T follicular helper cell (primary cell): Measurements from ENCODE around the gene AGBL3.

Source experiments
- DNase-seq: peaks from one replicate; pipeline ENCODE4 v3.0.0-alpha.2; 2020; ENCODE audit warnings: low read depth

The AGBL3 gene

DNA sequence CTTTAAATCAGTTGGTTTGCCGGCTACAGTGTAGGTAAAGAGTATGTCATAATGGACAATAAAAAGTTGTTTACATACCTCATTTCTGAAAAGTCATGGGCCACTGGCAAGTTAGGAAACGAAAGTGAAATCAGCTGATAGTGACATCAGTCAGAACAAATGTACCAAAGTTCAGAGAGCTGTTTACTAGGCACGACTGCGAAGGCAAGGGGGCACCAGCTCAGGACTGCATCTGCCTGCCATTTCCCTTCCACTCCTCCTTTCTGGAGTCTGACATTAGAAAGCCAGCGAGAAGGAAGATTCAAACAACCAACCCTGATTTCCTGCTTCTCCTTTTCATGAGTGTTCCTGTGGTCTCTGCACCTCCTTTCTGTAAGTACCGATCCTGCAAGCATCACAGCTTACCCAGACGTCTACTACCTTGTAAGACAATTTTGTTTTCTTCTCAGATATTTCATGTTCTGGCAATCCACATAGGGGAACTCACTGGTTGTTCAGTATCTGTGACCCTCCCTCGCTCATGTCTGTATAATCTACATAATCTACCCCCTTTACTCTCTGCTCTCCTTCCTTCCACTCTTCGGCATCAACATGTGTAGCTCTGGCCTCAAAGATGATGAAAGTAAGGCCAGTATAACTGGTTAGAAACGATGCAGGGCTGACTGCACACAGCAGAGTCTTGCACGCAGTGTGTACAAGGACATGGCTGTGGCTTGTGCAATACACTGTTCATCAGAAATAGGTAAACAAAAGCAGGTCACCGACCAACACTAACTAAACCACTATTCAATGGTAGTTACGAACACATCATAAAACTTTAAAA is 161.8 kb downstream of the AGBL3 start, which contains the start of gene TMEM140:
TMEM140 (plus strand) TSS at position 174 of the 823 bp plus-strand sequence. CDS start 16,370 bp downstream, outside the sequence.
- peak; percentile 27 for DNase-seq

DNA sequence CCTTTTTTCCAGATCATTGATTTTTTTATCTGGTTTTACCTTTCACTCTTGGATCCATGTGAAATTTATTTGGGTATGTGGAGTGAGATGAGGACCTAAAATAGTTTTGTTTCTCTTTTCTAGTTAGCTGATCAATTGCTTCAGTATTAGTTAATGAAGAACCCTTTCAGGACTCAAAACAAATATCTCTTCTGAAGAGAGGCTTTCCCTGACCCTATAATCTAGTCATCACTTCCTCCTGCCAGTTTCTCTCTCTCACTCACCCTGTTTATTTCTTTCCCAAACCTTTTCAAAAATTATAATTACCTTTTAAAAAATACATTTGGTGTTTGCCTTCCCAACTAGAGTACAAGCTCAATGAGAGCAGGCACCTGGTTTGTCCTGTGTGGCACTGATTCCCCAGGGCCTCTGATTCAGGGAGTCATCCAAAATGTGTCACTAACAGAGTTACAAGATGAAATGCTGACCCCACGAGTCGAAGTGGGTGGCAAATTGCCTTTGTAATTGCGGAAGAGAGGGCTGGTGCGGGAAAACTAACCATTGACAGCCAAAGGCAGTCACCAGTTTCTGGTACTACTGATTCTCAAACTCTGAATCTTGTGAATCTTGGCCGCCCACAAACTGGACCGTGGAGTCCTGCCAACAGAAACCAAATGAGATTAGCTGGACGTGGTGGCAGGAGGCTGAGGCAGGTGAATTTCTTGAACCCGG is 163.9 kb downstream of the AGBL3 start:
- no peak for DNase-seq

DNA sequence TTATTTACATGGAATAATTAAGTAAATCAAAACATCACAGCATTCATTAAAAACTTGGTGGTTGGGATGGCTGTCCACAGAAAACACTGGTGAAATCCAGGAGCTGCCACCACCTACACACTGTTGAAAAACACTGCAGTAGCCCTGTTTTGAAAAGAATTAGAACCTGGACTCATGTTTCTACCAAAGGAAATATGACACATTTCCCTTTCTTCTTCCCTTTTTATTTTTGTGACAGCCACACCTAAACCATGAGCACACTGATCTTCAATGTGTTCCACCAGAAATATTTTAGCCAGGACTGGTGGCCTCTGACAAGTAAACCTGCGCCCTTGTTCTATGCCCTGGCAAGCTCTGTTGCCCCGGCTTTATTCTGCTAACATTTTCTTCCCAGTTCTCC is 164.8 kb downstream of the AGBL3 start:
- no peak for DNase-seq

DNA sequence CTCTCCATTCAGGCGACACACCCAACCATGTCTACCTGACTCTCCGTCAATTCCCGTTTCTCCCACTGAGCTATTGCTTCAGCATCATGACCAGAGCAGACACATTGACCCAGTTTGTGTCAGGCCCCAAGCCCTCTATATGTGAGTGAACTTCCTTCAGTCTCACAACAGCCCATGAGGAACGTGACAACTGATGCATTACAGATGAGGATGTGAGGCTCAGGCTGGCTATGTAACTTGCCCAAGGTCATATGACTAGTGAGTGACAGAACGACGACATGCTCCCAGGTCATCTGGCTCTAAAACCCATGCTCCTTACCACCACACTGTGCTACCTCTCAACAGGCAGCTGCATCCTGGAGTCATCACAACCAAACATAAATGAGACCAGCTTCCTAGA is 165.2 kb downstream of the AGBL3 start:
- no peak for DNase-seq

DNA sequence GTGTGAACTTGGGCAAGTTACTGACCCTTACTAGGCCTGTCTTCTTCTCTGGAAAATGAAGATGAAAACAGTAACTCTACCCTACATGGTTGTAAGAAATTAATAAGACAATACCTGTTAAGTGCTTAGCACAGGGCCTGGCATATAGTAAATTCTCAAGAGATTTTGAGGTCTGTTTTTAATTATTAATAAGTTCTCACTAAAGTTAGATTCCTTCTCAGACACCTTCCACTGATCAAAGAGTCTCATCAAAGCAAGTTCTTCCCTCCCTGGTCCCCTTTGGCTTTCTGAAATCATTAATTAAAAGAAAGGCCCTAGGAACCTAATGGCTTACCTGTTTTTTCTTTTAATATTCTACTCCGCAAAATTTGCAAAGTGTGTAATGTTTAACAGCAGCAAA is 166.1 kb downstream of the AGBL3 start:
- DNase-seq: no peak

DNA sequence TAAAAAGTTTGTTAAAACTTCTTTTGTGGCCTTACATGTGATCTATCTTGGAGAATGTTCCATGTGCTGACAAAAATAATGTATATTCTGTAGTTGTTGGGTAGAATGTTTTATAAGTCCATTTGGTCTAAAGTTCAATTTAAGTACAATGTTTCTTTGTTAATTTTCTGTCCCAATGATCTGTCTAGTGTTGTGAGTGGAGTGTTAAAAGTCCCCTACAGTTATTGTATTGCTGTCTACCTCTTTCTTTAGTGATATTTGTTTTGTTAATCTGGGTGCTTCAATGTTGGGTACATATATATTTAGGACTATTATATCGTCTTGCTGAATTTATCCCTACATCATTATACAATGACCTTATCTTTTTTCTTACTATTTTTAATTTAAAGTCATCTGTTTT is 168.4 kb downstream of the AGBL3 start:
- DNase-seq: no peak

DNA sequence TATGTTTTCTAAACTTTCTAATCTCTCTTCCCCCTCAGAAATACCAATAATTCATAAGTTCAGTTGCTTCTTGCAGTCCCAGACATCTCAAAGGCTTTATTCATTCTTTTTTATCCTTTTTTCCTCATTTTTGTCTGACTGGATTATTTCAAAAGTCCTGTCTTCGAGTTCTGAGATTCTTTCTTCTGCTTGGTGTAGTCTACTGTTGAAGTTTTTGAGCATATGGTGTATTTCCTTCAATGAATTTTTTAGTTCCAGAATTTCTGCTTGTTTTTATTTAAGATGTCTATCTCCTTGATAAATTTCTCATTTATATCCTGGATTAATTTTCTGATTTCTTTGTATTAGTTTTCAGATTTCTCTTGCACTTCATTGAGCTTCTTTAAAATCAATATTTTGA is 170.0 kb downstream of the AGBL3 start:
- DNase-seq: no peak

DNA sequence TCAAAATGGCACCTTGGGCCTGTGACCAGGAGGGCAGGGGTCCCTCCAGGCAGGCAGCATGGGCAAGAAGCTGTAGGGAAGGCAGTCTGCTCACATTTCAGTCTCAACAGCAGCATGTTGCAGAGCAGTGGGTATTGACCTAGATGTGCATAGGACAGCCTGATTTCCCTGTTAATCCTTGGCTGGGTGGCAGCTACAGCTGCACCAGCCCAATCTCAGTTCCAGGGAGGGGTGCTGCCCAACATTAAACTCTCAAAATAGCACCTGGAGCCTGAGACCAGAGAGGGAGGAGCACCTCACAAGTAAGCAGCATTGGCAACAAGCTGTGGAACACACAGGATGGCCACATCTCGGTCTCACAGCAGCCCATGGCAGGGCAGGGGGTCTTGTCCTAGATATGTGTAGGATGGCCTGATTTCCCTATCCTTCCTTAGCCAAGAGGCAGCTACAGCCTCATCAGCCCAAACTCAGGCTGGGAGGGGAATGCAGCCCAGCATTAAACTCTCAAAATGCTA is 171.9 kb downstream of the AGBL3 start:
- no peak for DNase-seq

DNA sequence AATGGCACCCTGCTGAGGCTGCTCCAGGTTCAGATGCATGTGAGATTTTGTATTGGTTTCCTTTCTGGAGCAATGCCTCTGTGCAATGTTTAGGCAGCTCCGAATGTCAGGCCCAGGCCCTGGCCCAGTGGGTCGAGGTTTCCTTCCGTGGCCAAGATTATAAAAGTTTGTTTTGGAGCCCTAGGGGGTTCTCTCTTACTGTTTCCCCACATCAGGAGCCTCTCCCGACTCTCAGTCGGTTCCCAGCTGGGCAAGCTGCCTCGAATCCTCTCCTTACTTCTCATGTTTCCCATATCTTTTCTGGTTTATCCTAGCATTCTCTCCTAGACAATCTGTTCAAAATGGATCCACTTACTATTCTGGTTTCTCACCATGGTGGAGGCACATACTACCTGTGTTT is 172.6 kb downstream of the AGBL3 start:
- DNase-seq: no peak

DNA sequence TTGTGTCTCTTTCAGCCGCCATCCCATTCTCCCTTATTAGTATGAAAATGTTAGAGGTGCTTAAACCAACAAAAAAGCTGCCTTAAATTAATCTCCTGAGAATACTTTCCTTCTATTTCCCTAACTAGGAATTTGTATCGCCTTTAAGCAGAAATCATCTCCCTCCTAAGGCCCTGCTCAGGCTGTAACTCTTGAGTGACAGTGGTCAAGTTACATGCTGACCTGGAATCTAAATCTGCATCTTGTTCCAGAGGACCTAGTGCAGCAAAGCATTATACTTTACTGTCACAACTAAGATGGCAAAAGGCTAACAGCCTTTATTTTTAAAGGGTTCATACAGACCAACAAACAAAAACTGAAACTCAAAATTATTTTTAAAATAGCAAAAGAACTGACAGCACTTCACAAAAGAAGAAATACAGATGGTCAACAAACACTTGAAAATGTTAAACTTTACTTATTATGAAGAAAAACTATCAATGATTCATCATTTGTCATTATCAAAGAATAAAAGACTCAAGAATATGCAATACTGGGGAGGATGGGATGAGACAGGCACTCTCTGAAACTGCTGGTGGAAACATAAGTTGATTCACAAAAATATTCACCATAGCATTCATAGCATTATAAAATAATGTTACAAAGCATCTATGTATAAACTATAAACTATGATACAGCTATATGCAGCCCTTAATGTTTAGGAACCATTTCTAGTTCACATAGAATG is 173.2 kb downstream of the AGBL3 start:
- DNase-seq: no peak

DNA sequence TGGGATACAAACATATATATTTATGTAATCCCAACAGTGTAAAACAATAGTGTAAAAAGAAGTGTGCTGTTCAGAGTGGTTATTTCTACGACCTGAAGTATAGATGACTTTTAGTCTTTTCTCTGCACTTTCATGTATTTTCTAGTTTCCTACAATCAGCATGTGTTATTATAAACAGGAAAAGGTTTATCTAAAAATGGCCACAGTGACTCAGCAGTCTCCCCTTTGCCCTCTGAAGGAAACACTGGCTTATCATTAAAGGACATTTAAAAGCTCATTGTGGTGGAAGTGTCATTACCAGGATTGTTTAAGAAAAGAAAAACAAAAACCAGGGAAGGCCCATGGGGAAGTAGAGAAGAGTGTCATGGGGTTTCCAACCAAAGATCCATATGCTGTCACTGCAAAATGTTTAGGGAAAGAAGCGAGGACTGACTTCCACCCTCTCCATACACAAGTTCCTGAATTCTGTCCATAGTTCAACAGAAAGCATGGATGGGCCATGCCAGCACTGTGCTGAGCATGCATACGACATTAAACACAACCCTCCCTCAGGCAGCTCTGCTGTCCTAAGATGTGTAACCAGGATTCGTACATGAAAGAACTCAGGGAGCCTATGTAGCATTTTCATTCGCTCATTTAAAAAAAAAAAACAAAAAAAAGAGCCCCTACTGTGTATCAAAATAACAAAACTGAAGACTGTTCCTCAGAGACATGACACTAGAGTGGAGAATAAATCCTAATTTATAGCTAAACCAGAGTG is 174.0 kb downstream of the AGBL3 start:
- no peak for DNase-seq

DNA sequence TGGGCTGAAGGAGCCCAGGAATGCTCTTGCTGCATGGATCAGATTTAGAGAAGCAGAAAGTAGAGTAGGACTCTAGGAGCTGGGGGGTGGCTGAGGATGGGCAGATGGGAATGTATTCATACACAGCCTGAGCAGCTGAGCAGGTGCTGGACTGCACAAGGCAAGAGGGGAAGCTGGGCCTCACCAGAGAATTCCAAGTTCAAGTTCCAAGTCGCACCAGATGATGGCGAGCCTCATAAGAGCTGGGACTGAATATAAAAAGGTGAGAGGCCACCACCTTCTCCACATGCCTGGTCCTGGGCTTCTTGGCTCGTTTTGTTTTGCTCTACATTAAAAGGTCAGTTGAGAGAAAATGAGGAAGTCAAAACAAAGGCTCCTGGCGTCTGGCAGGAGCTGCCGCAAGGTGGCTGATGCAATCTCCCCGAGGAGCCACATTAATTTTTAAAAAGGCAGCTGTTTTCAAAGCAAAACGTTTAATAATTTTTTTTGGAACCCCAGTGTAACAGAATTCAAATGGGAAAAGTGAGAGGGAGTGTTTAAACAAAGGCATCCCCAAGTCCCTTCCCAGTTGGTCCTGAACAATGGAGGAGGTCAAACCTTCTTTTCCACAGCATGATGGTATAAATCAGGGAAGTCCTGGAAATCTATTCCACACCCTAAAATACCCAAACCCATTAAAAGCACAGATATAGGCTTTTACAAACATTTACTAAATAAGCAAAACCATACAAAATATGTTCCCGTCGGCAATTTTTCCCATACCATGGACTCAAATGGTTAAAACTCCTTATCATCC is 174.7 kb downstream of the AGBL3 start:
- DNase-seq: no peak

DNA sequence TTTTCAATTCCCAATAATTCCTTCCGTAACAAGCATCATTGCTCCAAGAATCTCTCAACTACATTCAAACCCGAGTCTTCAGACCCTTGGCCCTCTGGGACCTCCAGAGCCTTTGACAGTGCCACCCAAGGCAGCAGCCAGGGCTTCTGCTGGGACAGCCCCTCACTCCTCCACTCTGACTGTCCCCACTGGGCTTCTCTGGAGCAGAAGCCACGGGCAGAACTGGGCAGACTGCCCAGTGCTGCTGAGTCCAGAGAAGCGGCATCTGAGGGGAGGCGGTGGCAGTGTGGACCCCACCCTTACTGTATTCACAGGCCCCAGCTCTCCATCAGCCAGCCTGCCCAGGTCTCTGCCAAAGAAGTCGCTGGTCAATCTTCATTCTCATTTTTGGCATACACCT is 175.4 kb downstream of the AGBL3 start:
- no peak for DNase-seq

DNA sequence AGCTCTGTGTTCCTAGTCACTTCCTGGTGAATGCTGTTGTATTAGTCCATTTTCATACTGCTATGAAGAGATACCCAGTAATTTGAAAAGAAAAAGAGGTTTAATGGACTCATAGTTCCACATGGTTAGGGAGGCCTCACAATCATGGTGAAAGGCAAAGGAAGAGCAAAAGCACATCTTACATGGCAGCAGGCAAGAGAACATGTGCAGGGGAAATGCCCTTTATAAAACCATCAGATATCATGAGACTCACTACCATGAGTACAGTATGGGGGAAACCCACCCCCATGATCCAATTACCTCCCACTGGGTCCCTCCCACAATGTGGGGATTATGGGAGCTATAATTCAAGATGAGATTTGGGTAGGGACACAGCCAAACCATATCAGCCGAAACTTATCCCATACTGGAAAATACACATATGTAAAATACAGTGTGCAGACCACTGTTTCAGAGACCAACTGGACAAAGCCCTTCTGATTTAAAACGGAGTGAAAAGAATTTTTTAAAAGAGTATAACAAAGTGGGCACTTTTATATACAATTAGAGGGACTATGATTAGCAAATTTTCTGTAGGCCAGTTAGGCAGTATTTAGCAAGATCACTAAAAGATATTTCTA is 176.2 kb downstream of the AGBL3 start:
- no peak for DNase-seq

DNA sequence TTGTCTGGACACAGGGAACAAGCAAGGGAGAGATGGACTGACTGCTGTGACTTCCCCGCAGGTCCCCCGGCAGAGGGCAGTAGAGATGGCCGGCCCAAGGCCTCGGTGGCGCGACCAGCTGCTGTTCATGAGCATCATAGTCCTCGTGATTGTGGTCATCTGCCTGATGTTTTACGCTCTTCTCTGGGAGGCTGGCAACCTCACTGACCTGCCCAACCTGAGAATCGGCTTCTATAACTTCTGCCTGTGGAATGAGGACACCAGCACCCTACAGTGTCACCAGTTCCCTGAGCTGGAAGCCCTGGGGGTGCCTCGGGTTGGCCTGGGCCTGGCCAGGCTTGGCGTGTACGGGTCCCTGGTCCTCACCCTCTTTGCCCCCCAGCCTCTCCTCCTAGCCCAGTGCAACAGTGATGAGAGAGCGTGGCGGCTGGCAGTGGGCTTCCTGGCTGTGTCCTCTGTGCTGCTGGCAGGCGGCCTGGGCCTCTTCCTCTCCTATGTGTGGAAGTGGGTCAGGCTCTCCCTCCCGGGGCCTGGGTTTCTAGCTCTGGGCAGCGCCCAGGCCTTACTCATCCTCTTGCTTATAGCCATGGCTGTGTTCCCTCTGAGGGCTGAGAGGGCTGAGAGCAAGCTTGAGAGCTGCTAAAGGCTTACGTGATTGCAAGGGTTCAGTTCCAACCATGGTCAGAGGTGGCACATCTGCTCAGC is 178.2 kb downstream of the AGBL3 start:
- DNase-seq: no peak

DNA sequence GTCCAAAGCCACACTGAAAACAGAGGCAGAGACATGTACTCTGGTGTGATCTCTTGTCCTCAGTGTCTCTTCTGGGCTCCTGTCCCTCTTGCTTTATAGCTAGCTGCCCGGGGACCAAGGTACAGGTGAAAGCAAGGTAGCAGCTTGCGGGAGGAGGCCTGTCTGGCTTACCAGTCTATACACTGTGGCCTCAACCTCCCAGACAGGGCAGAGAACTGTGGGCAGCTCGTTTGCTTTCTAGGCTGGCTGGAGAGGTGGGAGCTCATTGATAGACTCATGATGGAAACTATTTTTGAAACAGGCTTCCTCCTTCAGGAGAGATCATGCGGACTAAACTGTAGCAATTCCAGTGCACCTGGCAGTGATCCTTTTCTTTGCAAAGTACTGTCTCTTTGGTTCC is 179.6 kb downstream of the AGBL3 start:
- DNase-seq: no peak

DNA sequence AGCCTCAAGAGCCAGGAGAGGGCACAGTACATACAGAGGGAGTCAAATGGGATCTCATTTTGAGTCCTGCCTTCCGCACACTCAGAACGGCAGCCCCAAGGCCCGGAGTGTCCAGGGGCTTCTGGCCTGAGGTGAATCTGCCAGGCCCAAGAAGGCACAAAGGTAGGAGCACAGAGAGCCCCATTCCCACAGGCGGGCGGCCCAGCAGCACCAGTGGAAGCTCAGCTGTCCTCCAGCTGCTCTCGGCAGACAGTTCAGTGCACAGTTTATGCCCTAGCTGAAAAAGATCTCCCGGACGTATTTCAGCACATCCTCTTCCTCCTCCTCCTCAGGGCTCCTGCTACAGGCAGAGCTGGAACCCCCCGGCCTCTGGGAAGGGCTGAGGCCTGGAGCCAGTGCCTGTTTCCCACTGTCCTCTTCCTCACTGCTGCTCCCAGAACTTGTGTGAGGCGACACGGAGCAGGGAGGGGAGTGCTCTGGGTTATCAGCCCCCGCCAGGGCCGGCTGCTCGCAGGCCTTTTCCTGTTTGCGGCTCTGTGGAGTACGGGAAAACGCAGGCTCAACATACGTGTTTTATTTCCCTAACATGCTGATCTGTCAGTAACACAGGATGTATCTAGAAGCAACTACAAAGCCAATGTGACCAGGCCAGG is 180.2 kb downstream of the AGBL3 start:
- DNase-seq: no peak

DNA sequence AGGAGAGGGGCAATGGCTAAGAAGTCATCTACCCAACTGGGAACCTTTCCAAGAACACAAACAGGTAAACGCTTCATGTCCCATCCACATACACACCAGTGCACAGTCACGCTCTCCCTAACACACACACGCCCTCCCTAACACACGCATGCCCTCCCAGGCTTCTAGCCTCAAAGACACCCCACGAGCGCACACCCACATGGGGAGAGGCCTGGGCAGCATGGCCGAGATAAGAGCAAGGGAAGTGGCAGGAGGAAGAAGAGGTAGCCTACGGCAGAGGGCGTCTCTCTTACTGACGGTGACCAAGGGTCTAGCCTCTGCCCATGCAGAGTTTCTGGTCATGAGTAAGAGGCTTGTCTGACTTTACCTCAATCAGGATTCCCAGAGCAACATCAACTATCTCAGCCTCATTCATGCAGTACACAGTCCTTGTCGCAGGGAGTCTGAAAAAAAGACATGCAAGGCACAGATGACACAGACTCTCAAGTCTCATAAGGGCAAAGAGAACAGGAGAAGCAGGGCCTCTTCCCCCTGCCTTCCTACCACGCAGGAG is 181.1 kb downstream of the AGBL3 start:
- DNase-seq: no peak

DNA sequence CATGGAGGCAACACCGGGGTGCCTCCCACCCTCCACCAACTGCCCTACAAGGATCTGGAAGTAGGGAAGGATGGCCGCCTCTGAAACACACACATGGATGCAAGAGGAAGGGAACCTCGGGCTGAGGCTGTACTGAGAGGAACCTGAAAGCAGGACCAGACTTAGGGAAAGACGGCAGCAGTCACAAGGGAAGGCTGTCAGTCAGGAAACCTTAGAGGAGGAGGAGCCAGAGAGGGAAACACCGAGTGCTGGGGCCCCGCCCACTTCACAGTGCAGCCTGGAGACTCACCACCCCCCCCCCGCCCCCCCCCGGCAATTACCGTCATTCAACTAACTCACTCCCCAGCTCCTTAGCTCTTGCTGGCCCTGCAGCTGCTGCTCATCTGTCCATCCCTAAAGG is 181.7 kb downstream of the AGBL3 start:
- DNase-seq: no peak
